ENCODE measurements around the gene SORCS3.

Gene SORCS3

DNA sequence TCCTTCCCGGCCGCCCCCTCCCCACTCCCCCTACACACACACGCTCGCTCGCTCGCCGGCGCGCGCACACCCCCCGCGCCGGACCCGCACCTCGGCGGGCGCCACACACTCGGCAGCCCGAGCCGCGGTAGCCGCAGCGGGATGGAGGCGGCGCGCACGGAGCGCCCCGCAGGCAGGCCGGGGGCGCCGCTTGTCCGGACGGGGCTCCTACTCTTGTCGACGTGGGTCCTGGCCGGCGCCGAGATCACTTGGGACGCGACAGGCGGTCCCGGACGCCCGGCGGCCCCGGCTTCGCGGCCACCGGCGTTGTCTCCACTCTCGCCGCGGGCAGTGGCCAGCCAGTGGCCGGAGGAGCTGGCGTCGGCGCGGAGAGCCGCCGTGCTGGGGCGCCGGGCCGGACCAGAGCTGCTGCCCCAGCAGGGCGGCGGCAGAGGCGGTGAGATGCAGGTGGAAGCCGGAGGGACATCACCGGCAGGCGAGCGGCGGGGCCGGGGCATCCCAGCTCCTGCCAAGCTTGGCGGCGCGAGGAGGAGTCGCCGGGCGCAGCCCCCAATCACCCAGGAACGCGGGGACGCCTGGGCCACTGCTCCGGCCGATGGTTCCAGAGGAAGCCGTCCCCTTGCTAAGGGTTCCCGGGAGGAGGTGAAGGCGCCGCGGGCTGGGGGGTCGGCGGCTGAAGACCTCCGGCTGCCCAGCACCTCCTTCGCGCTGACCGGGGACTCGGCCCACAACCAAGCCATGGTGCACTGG lies at the start of gene SORCS3:
Gene SORCS3 (plus strand): TSS at position 104 of the 750 bp plus-strand sequence.
- no peak for DNase-seq (ENCODE audit: low read depth)

DNA sequence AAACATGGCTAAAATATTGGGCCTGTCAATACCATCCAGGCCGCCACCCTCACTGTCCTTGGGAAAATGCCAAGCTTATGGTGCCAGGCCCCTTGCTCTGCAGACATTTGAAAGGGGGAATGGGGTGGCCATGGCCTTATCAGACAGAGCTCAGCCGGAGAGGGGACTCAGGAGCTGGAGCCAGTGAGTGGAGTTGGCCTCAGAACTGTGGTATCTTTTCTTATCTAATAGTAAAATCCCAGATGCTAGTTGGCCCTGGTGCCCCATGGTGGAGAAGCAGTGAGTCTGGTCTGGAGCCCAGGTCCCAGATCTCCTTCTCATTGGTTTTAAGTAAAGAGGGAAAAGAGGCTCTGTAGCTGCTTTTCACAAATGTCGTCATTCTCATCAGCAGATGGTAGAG lies 49.6 kb upstream of the SORCS3 start:
- no peak for DNase-seq (ENCODE audit: low read depth)

DNA sequence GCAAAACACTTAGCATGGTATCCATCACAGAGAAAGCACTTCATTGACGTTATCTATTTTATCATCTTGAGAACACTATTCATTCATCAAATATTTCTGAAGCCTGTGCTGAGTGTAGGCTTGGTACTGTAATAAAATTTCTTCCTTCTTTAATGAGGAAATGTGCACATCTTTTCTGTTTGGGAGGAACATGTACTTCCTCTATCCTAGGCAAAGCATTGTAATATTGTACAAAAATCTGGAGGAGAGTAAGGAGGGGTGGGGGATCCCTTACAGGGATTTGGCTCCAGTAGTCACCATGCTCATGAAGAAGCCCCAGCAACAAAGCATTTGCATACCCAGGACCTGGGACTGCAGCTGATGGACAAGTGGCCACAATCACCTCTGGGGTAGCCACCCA lies 39.9 kb upstream of the SORCS3 start:
- DNase-seq (ENCODE audit: low read depth): no peak

DNA sequence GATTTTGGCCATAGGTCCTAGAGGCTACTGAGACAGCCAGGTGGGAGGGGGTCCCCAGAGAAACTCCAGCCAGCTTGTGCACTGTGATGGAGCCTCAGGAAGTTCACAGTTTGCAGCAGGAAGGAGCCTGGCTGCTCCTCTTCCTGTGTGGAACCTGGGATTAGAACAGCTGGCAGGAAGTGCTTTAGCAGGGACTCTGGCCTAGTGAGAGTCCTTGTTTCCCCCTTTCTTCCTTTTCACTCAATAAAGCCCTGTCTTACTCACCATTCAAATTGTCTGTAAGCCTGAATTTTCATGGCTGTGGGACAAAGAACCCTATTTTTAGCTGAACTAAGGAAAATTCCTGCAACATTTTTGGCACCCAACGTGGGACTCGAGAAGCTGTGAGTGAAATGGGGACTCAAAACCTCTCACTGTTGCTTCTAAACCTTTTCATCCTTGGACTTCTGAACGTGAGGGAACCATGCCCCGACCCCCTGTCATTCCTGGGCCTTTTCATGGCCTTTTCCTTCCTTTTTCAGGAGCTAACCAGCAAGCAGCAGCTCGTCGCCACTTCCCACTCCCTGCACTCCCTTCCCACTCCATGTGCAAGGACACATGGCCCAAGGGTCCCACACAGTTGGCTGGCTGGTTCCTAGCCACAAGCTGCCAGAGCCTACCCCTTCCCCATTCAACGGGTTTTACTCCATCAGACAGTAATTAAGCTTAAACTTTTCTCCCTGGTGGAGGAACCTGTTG lies 32.8 kb upstream of the SORCS3 start:
- DNase-seq (ENCODE audit: low read depth): no peak

DNA sequence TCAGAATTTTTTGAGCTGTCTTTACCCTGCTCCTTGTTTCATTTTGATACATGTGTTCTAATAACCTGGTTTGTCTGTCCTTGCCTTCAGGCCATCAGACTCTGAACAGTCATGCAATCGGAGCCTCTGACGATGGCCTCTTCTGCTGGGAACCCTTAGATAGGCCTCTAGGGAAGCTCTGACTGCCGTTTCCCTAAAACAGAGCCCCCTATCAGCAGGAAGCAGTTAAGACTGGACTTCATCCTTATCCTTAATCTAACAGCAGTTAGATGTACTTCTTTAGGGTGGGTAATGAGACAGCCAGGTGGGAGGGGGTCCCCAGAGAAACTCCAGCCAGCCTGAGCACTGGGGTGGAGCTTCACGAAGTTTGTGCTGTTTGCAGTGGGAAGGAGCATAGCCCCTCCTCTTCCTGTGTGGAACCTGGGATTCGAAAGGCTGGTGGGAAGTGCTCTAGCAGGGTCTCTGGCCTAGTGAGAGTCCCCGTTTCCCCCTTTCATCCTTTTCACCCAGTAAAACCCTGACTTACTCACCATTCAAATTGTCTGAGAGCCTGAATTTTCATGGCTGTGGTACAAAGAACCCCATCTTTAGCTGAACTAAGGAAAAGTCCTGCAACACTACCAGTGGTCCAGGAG lies 28.4 kb upstream of the SORCS3 start:
- no peak for DNase-seq (ENCODE audit: low read depth)

DNA sequence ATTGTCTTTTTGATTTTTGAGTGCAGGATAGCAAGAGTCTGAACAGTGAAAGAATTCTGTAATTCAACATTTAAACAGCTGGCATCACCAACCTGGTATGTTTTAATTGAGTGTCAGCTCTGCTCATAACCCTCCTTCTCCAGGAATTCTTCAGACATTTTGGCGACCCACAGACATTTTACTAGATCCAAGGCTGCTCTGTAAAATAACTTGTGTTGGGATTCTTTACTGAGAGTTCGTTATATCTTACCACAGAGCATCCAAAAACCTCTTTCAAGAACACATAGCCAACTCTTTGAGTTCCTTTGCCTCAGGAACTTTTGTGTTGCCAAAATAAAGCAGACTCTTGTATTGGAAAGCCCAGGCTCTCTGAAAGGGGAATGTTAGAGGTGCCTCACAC lies 27.7 kb upstream of the SORCS3 start:
- DNase-seq (ENCODE audit: low read depth): no peak

DNA sequence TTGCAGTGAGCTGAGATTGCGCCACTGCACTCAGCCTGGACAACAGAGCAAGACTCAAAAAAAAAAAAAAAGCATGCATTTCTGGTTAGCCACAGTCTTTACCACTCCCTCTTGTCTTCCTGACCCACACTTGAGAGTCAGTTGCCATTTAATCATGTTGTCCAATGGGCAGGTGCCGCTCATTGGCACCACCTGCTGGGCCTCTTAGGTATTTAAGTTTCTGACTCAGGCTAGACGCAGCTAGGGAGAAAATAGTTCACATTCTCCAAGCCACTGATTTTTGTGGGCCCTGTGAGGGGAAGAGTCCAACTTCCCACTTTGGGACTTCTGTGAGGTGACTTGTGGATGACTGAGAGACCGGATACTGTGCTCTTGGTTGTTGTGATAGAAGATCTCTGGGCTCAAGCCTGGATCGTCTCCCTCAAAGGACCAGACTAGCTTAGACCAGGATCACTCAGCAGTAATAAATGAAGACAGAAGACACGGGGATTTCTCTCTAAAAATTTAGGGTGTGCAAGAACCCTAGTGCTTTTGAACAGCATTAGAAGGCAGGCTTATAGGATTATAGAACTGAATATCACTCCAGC lies 26.8 kb upstream of the SORCS3 start:
- no peak for DNase-seq (ENCODE audit: low read depth)

DNA sequence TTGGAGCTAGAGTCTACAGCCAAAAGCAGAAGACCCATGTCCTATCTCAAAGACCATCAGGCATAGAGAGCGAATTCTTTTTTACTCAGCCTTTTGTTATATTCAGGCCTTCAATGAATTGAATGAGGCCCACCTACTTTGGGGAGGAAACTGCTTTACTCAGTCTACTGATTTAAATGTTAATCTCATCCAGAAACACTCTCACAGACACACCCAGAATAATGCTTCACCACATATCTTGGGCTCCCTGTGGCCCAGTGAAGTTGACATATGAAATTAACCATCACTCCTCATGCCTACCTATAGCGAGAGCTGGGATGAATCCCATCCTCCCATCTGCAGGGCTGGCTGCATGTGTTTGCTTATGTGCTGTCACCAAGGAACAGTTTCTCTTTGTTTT lies 26.0 kb upstream of the SORCS3 start:
- no peak for DNase-seq (ENCODE audit: low read depth)

DNA sequence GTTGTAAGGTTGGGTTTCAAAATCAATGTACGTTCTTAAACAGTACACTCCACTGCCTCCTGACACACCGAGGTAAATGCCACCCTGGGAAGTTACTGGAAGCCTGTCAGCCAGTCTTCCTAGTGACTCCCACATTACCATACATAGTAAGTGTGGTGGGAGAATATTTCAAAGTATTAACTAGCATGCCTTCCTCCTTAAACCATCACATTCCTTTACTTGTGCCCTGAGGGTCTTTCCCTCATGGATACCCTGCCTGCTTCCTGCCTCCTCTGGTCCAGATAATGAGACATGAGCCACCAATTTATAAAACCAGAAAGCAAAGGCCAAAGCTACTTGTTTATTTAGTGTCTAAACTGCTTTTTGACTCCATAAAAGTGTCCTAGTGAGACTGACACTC lies 23.3 kb upstream of the SORCS3 start:
- no peak for DNase-seq (ENCODE audit: low read depth)

DNA sequence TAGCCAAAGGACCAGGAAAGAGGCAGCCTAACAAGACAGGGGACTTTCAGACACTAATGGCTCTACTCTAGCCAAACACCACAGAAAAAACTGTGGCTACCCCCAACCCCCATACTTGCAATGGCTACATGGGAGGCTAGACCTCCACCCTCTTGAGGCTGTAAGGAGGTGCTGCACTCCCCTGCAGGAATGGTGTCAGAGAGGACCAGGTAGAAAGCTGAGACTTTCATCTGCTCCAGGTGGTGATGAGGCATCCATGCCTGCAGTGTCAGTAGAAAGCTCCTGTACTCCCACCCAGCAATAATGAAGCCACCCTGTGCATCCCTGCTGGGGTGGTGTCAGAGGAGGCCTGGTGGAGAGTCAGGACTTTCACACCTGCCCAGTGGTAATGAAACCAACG lies 18.9 kb upstream of the SORCS3 start:
- no peak for DNase-seq (ENCODE audit: low read depth)

DNA sequence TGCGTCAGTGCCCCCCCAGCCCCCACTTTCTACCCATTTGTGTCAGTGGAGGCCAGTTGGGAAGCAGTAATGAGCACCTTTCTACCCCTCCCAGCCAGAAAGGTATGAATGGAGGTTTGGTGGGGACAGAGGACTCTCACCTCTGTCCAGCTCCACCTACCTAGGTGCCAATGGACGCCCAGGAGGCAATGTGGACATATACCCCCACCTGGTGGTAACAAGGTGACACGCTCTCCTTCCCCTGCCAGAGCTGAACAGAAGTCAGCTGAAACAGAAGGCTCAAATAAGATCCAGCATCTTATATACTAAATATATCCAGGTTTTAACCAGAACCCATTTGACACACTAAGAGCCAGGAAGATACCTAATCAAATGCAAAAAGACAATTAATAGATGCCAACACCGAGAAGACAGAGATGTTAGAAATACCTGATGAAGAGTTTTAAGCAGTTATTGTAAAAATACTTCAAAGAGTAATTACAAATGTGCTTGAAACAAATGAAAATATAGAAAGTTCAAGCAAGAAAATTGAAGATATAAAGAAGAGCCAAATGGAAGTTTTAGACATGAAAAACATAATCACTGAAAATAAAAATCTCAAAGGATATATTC lies 18.4 kb upstream of the SORCS3 start:
- no peak for DNase-seq (ENCODE audit: low read depth)

DNA sequence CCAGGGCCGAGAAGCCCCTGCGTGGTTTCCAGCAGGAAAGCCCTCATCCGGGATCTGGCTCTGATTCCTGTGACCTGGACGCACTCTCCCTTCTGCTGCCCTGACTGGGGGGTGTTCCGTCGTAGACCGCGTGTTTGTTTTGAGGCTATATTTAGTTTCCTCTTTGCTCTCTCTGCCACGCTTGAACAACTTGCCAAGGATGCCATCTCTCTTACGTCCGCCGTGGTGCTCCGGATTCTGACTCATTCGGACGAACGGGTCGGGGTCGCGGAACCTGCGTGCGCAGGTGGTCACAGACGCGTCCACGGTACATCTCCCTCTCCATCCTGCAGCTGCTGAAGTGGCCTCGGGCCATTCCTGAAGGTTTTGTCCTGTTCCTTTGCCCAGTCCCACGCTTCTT lies 10.4 kb upstream of the SORCS3 start:
- DNase-seq (ENCODE audit: low read depth): no peak

DNA sequence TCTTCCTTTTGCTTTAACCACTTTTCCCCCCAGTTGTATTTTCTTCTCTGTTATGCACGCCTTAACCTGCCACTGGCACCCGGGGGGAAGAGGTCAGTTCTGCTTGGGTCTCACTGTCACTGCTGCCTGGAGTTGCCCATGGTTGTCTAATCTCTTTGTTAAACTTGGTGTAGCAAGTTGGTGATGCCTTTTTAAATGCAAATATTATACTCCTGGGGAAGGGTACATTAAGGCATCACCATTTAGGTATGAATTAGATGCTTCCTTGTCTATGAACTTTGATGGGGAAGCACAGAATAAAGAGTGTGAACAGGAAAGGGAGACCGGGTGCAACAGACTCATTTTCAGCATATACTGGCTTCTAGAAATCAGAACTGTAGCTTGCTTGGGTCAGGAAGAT lies 9.1 kb upstream of the SORCS3 start:
- DNase-seq (ENCODE audit: low read depth): no peak

DNA sequence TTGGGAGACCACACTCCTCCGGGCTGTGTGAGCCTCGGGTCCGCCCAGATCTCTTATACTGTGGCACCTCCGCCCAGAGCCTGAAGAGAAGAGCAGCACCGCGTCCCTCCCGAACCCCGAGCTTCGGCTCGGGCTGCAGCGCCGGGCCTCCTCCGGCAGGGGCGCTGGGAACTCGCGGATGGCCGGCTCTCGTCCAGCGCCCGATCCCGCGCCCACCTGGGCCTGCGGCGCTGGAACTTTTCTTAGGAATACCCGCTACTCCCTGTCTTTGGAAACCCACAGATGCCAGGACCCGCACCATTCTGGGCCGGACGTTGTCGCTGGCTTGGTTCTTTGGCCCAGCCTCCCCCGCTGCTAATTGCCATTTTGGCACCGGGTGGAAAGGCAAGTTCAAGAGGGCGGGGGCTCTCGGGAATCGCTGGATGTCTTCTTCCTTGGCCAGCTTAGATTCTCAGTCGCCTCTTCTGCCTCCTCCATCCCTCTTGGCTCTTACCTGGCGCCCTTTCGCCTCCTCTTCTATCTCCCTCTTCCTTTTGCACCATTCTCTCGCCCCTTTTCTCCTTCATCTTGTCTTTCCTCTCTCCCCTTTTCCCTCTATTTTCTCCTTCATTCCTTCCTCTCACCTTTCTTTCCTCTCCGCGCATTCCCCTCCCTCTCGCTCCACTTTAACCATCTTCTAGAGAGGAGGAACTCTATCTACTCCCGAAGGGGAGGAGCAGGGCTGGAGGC lies 2.1 kb upstream of the SORCS3 start:
- DNase-seq (ENCODE audit: low read depth): no peak

DNA sequence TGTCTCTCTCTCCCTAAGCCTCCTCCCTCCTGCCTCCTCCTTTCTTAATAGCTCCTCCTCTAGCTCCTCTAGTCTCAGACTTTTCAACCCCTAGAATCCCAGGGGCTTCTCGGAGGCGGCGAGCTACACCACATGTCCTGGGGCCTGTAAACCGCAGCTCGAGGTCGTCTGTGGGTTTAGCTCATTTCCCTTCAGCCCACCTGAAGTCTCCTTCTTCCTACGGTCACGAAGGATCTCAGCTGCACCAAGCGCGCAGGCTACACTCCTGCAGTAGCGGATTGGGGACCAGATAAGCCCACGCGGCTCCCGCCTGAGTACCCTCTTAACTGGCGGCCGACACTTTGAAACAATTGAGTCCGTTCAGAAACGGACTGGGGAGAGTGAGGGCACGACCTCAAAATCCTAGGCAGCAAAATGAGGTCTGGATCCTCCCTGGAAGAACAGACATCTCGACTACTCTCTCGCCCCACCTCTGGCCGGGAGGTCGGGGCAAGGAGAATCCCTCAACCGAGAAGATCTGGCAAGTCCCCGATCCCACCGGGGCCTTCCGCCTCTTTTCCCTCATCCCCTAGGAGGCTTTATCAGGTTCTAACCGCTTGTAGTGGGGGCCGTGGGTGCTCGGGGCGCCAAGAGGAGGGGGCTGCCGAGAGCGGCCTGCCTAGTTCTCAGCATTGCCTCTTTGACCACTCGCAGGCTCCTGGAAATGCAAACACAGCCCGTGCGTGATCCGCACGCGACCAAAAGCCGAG lies 1.3 kb upstream of the SORCS3 start:
- no peak for DNase-seq (ENCODE audit: low read depth)

DNA sequence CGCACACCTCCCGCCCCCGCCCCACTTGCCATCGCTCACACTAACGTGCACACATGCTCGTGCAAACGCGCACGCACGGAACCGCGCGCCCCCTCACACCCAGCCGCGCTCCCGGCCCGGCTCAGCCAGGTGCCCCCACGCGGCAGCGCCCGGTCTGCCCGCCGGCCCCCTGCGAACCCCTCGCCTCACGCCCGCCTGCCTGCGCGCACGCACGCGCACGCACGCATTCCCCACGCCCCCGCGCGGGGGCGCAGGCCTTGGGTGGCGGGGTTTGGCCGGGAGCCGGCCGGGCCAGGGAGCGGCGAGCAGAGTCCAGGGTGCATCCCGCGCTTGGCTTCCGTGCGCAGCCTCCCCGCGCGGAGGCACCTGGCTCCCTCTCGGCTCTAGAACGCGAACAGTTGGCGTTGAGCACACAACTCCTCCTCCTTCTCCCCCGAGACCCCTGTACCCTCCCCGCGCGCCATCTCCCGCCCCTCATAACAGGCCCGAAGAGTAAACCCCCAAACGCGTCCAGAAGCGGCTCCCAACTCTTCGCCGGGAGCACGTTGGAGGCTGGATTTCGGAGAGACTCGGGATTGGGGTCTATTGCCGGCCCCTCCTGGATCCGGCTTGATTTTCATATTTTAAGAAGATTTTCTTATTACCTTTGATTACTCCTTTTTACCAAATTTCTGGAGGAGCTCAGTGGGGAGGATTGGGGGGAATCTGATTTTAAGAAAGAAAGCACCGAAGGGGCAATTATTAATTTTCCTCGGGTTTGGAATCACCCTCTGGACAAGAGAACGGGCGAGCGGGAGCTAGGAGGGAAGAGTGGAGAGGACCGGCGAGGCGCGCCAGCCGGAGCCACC lies 527 bp upstream of the SORCS3 start:
- no peak for DNase-seq (ENCODE audit: low read depth)

DNA sequence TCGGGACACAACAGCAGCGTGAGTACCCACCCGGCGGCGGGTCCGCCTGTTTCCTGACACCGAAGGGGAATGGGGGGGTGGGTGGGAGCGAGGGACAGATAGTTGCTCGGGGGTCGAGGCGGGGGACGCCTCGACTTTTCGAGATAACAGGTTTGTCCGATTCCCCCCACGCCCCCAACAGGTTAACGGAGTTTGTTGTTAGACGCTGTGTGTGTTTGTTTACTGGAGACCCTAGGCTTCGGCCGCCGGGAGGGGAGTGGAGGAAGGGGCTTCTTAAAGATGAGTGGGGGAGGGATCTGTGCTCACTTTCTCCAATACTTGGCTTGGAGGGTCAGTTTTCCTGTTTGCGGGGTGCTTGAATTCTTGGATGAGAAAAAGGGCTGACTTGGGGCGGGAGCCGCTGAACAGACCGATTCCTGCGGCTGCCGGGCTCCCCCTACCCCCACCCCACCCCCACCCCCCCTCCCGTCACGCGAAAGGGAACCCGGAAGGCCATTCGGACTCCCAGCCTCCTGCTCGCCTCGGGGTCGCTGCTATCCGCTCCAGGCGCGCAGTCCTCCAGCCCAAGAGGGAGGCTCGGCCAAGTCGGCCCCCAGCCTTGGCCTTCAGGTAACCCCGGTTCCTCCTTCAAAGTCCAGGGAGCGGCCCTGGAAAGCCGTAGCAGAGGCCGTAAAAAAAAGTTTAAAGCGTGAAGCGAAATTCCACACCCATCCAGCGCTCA lies 1.0 kb downstream of the SORCS3 start:
- DNase-seq (ENCODE audit: low read depth): no peak

DNA sequence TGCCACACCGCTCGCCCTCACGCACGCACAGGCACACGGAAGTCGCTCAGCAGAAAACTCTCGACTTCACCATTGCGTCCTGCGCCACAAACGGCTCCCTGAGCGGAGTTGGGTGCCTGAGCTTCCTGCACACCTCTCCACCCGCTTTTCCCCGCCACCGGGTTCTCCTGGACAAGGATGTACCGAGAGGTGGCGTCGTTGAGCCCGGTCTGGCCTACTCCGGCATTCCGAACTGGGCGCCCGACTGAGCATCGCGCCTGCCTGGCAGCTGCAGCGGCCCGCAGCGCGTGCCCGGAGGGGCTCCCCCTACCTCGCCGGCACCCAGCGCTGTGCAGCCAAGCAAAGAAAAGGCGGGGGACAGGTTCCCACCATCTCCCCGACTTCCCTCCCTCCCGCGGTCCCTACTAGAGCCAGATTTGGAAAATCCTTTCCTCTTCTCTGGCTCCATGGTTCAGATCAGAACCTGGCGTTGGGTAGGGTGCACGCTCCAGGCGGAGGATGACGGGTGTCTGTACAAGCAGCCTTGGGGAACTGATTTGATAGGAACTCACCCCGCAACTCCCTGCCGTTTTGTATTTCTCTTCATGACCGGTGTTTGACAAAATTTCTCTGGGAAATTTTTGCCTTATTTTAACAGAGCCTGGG lies 1.7 kb downstream of the SORCS3 start:
- no peak for DNase-seq (ENCODE audit: low read depth)

DNA sequence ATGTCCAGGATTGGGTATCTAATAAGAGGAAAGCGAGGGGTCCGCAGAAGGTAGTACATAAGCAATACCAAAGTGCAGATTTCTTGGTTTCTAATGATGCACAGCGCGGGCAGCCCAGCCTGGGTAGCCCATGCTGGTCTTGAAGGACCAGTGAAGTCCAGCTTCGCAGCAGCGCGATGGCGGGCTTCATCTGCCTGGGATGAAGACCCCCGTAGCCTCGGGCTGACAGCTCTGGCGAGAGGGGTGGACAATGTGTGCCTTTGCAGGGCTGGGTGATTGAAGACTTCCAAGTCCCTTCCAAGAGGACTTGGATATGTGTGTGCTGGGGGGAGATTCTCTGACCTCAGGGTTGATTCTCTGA lies 2.2 kb downstream of the SORCS3 start:
- no peak for DNase-seq (ENCODE audit: low read depth)

Data from fibroblast of the conjunctiva (primary cell).